SK-N-SH treated with all-trans-retinoic acid at 6 μM for 48 hours (cell line): ENCODE results near the gene GPC3.

ENCODE experiments used
- ATAC-seq: fragments of 200-7000 bp; cut with Tn5 transposase; 3 replicates; pipeline ENCODE4 v1.9.1; 2020; ENCODE audit warnings: mild to moderate bottlenecking, moderate library complexity
- BACH2 ChIP-seq: fragments of 250-450 bp; sonication (Bioruptor Pico); IDR thresholded peaks from 2 replicates; pipeline ENCODE4 v1.9.0; 2021; ENCODE audit warnings: mild to moderate bottlenecking, borderline replicate concordance
- CSDC2 ChIP-seq: fragments of 250-450 bp; sonication (Bioruptor Pico); IDR thresholded peaks from 2 replicates; pipeline ENCODE4 v1.5.0; 2020; ENCODE audit warnings: mild to moderate bottlenecking, moderate library complexity
- ESRRG ChIP-seq: fragments of 250-450 bp; sonication (Bioruptor Pico); IDR thresholded peaks from 2 replicates; pipeline ENCODE4 v1.6.1; 2021; ENCODE audit warnings: mild to moderate bottlenecking
- GLIS3 ChIP-seq: fragments of 250-450 bp; sonication (Bioruptor Pico); IDR thresholded peaks from 2 replicates; pipeline ENCODE4 v1.5.0; 2020; ENCODE audit warnings: mild to moderate bottlenecking, moderate library complexity
- ISL1 ChIP-seq: fragments of 250-450 bp; sonication (Bioruptor Pico); IDR thresholded peaks from 2 replicates; pipeline ENCODE4 v2.1.2; 2022; ENCODE audit warnings: mild to moderate bottlenecking, moderate library complexity
- OSR1 ChIP-seq: fragments of 250-450 bp; sonication (Bioruptor Pico); IDR thresholded peaks from 2 replicates; pipeline ENCODE4 v1.8.0; 2022; ENCODE audit warnings: moderate library complexity, mild to moderate bottlenecking, inconsistent platforms
- PPARA ChIP-seq: fragments of 250-450 bp; sonication (Bioruptor Pico); IDR thresholded peaks from 2 replicates; pipeline ENCODE4 v1.5.0; 2020; ENCODE audit warnings: mild to moderate bottlenecking, borderline replicate concordance
- RARB ChIP-seq: fragments of 250-450 bp; sonication (Bioruptor Pico); IDR thresholded peaks from 2 replicates; pipeline ENCODE4 v1.8.0; 2021; ENCODE audit warnings: mild to moderate bottlenecking, moderate library complexity
- SNAI2 ChIP-seq: fragments of 250-450 bp; sonication (Bioruptor Pico); IDR thresholded peaks from 2 replicates; pipeline ENCODE4 v1.5.0; 2020; ENCODE audit warnings: mild to moderate bottlenecking, moderate library complexity
- TCF4 ChIP-seq: fragments of 250-450 bp; sonication (Bioruptor Pico); IDR thresholded peaks from 2 replicates; pipeline ENCODE4 v1.8.0; 2021; ENCODE audit warnings: mild to moderate bottlenecking, moderate library complexity, borderline replicate concordance
- TOX ChIP-seq: fragments of 250-450 bp; sonication (Bioruptor Pico); IDR thresholded peaks from 2 replicates; pipeline ENCODE4 v1.8.0; 2021; ENCODE audit warnings: mild to moderate bottlenecking, moderate library complexity, borderline replicate concordance
- ZC3H10 ChIP-seq: fragments of 250-450 bp; sonication (Bioruptor Pico); IDR thresholded peaks from 2 replicates; pipeline ENCODE4 v1.5.1; 2021; ENCODE audit warnings: mild to moderate bottlenecking, moderate library complexity
- ZFP3 ChIP-seq: fragments of 250-450 bp; sonication (Bioruptor Pico); IDR thresholded peaks from 2 replicates; pipeline ENCODE4 v1.5.0; 2020; ENCODE audit warnings: mild to moderate bottlenecking, moderate library complexity
- ZFP30 ChIP-seq: fragments of 450-650 bp; formaldehyde crosslinking; IDR thresholded peaks from 2 replicates; pipeline ENCODE4 v1.5.0; 2022; ENCODE audit warnings: mild to moderate bottlenecking, moderate library complexity
- ZNF565 ChIP-seq: fragments of 450-650 bp; formaldehyde crosslinking; conservative IDR thresholded peaks from 2 replicates; pipeline ENCODE4 v1.5.0; 2020; ENCODE audit warnings: low read depth, mild to moderate bottlenecking, moderate library complexity
- ZNF70 ChIP-seq: fragments of 450-650 bp; formaldehyde crosslinking; IDR thresholded peaks from 2 replicates; pipeline ENCODE4 v1.5.0; 2020; ENCODE audit warnings: mild to moderate bottlenecking, moderate library complexity
- ZNF8 ChIP-seq: fragments of 450-650 bp; formaldehyde crosslinking; IDR thresholded peaks from 2 replicates; pipeline ENCODE4 v1.5.0; 2020; ENCODE audit warnings: mild to moderate bottlenecking, moderate library complexity
- TF ChIP-seq, protein P1 (sequence below): fragments of 250-450 bp; sonication (Bioruptor Pico); IDR thresholded peaks from 2 replicates; pipeline ENCODE4 v1.5.0; 2020; ENCODE audit warnings: mild to moderate bottlenecking, moderate library complexity
- TF ChIP-seq, protein P2 (sequence below): fragments of 250-450 bp; sonication (Bioruptor Pico); IDR thresholded peaks from 2 replicates; pipeline ENCODE4 v1.5.1; 2021; ENCODE audit warnings: mild to moderate bottlenecking, moderate library complexity
- TF ChIP-seq, protein P3 (sequence below): fragments of 250-450 bp; sonication (Bioruptor Pico); IDR thresholded peaks from 2 replicates; pipeline ENCODE4 v1.8.0; 2020; ENCODE audit warnings: mild to moderate bottlenecking, moderate library complexity, borderline replicate concordance
- TF ChIP-seq, protein P4 (sequence below): fragments of 250-450 bp; sonication (Bioruptor Pico); IDR thresholded peaks from 2 replicates; pipeline ENCODE4 v1.8.0; 2021; ENCODE audit warnings: low read depth, mild to moderate bottlenecking, moderate library complexity, borderline replicate concordance
- TF ChIP-seq, protein P5 (sequence below): fragments of 250-450 bp; sonication (Bioruptor Pico); IDR thresholded peaks from 2 replicates; pipeline ENCODE4 v1.5.1; 2020; ENCODE audit warnings: low read depth, mild to moderate bottlenecking, moderate library complexity

The GPC3 gene

DNA sequence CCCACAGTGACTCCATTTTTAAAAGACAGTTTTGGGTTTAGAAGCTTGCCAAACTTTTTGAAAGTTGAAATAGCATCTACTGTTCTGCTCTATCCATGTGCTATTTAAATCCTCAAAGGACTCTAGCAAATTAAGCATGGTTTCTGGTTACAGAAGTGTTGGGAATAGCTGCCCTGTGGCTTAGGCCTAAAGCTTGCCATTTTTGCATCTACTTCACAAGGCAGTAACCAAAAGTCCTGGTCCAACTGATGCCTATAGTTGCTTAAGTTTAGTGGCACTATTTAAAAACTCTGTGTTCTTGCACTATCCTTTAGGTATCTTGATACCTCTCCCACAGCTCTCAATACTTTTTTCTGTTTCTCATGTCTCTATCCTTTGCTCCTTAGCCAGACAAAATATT lies 319.1 kb downstream of the GPC3 start:
- TF ChIP-seq ZC3H10 (CRISPR knock-in tag): no peak
- no peak for TF ChIP-seq ZFP30
- TF ChIP-seq BACH2 (CRISPR knock-in tag): no peak
- no peak for ATAC-seq

DNA sequence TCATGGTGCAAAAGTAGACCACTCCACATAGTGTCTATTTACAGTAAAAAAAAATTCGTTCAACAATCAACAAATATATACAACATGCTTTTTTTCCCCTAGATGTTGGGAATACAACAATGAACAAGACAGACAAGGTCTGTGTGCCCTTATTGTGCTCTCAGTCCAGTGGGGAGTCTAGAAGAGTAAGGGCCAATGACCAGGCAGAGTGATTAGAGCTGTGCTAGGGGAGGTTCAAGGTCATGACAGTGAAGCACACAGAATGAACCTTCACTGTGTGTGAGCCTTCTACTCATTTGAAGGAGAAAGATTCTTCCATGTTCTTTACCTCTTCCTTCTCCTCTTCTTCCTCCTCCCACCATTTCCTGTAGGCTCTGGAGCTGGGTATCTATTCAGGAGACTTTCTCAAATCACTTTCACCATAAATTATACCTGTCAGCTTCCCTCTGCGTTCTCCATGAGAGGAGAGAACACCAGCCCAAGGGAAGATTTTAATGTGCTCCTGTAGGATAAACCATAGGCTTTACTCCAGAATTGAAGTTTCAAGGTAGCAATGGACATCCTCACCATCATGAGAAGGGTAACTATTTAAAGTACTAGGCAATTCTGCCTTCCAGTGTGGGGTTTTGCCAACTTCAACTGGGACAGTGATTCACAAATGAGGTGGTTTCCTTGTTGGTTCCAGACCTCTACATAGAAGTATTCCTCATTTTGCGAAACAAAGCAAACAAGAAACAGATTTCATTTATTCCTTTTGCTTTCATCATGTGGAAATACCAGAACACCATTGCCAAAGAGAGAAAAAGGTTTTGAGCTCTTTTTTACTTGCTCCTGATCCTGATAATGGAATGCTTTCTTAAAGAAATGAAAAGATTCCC lies 323.2 kb downstream of the GPC3 start:
- no peak for ATAC-seq
- TF ChIP-seq ZFP3 (CRISPR knock-in tag) (no peak), ESRRG (CRISPR knock-in tag) (no peak), ZNF565 (no peak), CSDC2 (CRISPR knock-in tag) (no peak), ISL1 (CRISPR knock-in tag) (no peak), OSR1 (CRISPR knock-in tag) (no peak), ZFP30 (no peak), ZNF70 (CRISPR knock-in tag) (no peak), PPARA (CRISPR knock-in tag) (no peak), BACH2 (CRISPR knock-in tag) (no peak), TCF4 (CRISPR knock-in tag) (no peak), ZNF8 (CRISPR knock-in tag) (no peak), GLIS3 (no peak), RARB (CRISPR knock-in tag) (no peak), SNAI2 (no peak)
- TF ChIP-seq, protein P1, sequence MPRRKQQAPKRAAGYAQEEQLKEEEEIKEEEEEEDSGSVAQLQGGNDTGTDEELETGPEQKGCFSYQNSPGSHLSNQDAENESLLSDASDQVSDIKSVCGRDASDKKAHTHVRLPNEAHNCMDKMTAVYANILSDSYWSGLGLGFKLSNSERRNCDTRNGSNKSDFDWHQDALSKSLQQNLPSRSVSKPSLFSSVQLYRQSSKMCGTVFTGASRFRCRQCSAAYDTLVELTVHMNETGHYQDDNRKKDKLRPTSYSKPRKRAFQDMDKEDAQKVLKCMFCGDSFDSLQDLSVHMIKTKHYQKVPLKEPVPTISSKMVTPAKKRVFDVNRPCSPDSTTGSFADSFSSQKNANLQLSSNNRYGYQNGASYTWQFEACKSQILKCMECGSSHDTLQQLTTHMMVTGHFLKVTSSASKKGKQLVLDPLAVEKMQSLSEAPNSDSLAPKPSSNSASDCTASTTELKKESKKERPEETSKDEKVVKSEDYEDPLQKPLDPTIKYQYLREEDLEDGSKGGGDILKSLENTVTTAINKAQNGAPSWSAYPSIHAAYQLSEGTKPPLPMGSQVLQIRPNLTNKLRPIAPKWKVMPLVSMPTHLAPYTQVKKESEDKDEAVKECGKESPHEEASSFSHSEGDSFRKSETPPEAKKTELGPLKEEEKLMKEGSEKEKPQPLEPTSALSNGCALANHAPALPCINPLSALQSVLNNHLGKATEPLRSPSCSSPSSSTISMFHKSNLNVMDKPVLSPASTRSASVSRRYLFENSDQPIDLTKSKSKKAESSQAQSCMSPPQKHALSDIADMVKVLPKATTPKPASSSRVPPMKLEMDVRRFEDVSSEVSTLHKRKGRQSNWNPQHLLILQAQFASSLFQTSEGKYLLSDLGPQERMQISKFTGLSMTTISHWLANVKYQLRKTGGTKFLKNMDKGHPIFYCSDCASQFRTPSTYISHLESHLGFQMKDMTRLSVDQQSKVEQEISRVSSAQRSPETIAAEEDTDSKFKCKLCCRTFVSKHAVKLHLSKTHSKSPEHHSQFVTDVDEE (CRISPR knock-in tag): no peak
- TF ChIP-seq, protein P2, sequence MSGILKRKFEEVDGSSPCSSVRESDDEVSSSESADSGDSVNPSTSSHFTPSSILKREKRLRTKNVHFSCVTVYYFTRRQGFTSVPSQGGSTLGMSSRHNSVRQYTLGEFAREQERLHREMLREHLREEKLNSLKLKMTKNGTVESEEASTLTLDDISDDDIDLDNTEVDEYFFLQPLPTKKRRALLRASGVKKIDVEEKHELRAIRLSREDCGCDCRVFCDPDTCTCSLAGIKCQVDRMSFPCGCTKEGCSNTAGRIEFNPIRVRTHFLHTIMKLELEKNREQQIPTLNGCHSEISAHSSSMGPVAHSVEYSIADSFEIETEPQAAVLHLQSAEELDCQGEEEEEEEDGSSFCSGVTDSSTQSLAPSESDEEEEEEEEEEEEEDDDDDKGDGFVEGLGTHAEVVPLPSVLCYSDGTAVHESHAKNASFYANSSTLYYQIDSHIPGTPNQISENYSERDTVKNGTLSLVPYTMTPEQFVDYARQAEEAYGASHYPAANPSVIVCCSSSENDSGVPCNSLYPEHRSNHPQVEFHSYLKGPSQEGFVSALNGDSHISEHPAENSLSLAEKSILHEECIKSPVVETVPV: no peak
- TF ChIP-seq, protein P3, sequence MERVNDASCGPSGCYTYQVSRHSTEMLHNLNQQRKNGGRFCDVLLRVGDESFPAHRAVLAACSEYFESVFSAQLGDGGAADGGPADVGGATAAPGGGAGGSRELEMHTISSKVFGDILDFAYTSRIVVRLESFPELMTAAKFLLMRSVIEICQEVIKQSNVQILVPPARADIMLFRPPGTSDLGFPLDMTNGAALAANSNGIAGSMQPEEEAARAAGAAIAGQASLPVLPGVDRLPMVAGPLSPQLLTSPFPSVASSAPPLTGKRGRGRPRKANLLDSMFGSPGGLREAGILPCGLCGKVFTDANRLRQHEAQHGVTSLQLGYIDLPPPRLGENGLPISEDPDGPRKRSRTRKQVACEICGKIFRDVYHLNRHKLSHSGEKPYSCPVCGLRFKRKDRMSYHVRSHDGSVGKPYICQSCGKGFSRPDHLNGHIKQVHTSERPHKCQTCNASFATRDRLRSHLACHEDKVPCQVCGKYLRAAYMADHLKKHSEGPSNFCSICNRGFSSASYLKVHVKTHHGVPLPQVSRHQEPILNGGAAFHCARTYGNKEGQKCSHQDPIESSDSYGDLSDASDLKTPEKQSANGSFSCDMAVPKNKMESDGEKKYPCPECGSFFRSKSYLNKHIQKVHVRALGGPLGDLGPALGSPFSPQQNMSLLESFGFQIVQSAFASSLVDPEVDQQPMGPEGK (CRISPR knock-in tag): no peak
- TF ChIP-seq, protein P4, sequence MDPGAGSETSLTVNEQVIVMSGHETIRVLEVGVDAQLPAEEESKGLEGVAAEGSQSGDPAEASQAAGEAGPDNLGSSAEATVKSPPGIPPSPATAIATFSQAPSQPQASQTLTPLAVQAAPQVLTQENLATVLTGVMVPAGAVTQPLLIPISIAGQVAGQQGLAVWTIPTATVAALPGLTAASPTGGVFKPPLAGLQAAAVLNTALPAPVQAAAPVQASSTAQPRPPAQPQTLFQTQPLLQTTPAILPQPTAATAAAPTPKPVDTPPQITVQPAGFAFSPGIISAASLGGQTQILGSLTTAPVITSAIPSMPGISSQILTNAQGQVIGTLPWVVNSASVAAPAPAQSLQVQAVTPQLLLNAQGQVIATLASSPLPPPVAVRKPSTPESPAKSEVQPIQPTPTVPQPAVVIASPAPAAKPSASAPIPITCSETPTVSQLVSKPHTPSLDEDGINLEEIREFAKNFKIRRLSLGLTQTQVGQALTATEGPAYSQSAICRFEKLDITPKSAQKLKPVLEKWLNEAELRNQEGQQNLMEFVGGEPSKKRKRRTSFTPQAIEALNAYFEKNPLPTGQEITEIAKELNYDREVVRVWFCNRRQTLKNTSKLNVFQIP (CRISPR knock-in tag): no peak
- TF ChIP-seq, protein P5, sequence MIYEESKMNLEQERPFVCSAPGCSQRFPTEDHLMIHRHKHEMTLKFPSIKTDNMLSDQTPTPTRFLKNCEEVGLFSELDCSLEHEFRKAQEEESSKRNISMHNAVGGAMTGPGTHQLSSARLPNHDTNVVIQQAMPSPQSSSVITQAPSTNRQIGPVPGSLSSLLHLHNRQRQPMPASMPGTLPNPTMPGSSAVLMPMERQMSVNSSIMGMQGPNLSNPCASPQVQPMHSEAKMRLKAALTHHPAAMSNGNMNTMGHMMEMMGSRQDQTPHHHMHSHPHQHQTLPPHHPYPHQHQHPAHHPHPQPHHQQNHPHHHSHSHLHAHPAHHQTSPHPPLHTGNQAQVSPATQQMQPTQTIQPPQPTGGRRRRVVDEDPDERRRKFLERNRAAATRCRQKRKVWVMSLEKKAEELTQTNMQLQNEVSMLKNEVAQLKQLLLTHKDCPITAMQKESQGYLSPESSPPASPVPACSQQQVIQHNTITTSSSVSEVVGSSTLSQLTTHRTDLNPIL: no peak

DNA sequence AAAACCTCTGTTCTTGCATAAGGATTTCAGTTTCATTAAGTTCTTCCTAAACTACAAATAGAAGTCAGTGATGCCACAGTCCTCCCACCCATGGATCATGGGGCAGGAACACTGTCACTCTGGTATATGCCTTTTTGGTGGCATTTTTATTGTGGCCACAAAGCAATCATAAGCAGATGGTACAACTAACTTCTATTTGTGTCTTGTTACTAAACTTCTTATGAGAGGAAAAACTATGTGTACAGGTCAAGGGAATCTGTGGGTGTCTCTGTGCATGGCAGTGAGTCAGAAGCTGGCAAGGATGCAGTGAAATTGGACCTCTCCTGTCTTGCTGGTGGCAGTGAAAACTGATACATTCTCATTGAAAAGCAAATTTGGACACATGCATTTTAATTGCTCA lies 325.1 kb downstream of the GPC3 start:
- TF ChIP-seq ZNF8 (CRISPR knock-in tag): no peak
- no peak for TF ChIP-seq CSDC2 (CRISPR knock-in tag)
- TF ChIP-seq, protein P4 (CRISPR knock-in tag): no peak
- TF ChIP-seq SNAI2: no peak
- no peak for TF ChIP-seq ISL1 (CRISPR knock-in tag)
- no peak for TF ChIP-seq TCF4 (CRISPR knock-in tag)
- no peak for TF ChIP-seq ZC3H10 (CRISPR knock-in tag)
- TF ChIP-seq GLIS3: no peak
- TF ChIP-seq TOX (CRISPR knock-in tag): no peak
- TF ChIP-seq, protein P3 (CRISPR knock-in tag): no peak
- ATAC-seq: peak; percentile 66
